HG03565 (cell line): ENCODE results near the gene LIF.

Experiments used
- ATAC-seq: cut with Tn5 transposase; IDR thresholded peaks from one replicate; pipeline ENCODE4 v1.9.1; 2021; ENCODE audit warnings: mild to moderate bottlenecking, moderate library complexity; ENCODE audit not compliant: unreplicated experiment

Gene LIF

DNA sequence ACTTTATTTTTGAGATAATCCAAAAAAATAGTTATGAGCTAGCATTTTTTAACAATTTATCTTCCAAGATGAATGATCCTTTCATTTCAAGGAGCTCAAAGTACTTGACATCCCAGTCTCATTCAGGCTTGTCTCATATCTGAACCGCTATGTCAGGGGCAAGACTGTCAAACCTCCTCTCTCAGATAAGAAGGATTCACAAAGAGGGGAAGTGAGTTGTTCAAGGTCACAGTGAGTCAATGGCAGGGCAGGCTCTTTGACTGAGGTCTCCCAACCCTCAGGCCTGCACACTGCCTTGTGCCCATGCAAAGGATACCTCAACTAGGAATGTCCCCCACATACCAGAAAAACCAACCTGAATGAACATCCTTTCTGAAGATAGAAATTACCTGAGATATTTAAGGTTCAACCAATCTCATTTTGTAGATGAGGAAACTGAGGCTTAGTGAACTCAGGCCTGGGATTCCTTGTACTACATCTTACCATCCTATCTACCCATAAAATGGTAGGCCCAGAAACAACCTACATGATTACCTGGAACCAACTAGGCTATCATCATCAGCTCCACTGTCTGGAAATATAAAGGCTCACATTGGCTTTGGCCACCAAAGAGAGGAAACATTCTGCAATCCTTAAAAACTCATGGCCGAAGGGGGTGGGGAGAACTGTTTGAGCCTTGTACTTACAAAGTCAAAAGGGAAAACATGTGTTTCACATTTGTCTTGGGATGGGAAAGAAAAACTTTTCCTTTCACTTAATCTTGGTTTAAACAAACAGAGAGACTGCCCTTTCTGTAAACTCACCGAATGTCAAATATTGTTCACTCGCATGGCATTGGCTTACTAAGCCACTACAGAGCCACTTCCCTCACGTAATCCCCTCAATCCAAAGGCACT, 51.1 kb downstream of the LIF start:
- ATAC-seq: no peak

DNA sequence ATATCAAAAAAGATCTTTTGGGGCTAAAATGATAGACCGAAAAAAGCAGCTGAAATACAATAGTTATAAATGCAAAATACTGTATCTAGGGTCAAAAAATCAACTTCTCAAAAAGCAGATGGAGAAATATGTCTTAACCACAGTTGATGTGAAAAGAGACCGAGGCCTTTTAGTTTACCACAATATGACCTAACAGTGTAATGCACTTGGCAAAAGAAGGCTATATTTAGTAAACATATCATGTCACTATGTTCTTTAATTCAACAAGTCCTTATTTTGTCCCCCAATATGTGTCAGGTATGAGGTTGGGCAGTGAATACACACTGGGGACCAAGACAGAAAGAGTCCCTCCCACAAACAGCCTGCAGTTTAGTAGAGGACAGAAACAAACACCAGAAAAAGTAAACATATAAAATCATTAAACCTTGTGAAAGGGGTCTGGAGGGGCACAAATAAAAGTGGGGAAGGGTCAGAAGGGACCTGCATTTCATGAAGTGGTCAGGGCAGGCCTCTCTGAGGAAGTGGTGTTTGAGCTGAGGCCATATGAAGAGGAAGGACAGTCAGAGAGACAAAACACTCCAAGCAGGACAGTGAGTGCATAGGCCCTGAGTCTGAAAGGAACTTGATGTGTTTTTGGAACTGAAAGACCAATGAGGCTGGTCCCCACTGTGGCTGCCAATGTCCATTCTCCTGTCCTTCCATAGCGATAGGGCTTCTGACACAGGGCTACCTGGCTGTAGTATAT, 53.4 kb downstream of the LIF start:
- ATAC-seq: no peak

GRCh38 chr22:30192427-30192826, 54.1 kb downstream of the LIF start:
- no peak for ATAC-seq

DNA sequence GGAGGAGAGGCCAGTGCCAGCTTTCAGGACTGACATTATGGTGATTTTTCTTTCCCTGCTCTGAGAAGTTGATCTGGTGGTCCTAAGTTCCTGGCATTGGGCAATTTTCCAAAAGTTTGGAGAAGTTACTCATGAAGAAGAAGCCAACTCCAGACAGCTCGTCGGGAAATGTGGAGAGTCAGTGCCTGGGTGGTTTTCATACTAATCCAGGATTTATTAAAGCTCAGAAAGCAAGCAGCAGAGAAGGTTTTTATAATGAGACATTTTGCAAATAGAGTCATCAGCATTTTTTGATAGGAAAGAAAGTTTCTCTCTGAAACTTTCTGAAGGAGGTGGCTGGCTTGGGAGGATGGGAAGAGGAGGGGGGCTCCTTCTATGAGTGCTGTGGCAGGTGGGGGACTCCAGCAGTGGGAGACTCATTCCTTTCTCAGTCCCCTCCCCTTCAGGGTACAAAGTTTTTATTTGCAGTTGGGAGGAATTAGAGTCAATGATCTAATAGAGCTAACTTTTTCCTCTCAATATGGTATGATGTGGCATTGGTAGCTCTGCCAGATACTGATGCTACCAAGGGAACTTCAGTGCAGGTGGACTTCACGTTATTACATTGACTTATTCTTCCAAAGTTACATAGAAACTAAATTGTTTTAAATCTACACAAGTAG, 55.4 kb downstream of the LIF start:
- no peak for ATAC-seq

DNA sequence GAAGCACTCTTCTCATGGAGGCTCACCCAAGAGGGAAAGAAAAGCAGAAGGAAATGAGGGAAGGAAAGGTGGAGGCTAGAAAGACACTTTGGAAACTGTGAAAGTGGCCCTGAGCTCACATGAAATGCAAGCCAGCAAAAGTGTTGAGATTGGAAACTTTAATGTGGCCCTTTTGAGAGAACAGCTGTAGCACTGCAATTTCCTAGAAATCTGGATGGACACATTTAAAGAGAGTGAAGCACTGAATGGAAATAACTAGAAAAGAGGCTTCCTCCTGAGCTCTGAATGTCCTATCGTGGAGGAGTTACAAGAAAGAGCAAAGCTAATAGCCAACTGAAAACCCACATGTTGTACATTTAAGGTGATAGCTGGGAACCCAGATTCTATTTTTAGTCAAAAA, 56.0 kb downstream of the LIF start:
- no peak for ATAC-seq
